ENCODE results near the gene CAT. TPM values are rescaled to one million over a fixed set of nuclear protein-coding genes. Genes with fewer than 3 reads are reported as not detected.

Gene CAT
- total and polyA plus RNA-seq, 8 donors = 24.9 to 122 (median 74.7) TPM

DNA sequence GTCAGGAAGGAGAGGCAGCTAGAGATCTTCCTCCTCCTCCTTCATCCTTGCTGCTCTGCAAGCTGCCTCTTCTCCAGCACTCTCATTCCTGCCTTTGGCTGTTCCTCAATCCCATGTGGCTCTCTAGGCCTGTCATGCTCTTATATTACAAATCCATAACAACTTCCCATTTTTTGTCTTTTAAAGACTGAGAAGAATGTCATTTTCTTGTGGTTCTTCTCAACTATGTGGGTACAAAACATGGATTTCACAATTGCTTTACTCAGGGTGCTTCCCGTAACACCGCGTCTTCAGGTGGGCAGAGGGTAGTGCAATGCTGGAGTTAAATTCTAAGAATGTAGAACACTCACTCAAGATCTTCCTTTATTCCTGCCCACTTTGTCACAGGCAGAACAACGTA lies 6.8 kb upstream of the CAT start:
- WGBS, 5 donors = 87 to 97% (median 91%) methylated on average over 4 of the region's 4 CpGs
- Histone ChIP-seq H3K36me3 (no peaks in the 10 kb centered on the region), H3K4me1 (peaks cover 0 to 6% (median 0%) of the 10 kb centered on the region in 4 donors), H3K4me3 (no peak overlapping the region), H3K9me3 (no peaks in the 10 kb centered on the region), H3K27me3 (no peaks in the 10 kb centered on the region), H3K27ac (no peak overlapping the region)
- DNase-seq = no peak
- TF ChIP-seq EP300 (IDR thresholded peaks at IDR 0.05) (no peak), POLR2A (IDR thresholded peaks at IDR 0.05) (no peak), POLR2AphosphoS5 (IDR thresholded peaks at IDR 0.05) (no peak)
- TF ChIP-seq, protein P1, sequence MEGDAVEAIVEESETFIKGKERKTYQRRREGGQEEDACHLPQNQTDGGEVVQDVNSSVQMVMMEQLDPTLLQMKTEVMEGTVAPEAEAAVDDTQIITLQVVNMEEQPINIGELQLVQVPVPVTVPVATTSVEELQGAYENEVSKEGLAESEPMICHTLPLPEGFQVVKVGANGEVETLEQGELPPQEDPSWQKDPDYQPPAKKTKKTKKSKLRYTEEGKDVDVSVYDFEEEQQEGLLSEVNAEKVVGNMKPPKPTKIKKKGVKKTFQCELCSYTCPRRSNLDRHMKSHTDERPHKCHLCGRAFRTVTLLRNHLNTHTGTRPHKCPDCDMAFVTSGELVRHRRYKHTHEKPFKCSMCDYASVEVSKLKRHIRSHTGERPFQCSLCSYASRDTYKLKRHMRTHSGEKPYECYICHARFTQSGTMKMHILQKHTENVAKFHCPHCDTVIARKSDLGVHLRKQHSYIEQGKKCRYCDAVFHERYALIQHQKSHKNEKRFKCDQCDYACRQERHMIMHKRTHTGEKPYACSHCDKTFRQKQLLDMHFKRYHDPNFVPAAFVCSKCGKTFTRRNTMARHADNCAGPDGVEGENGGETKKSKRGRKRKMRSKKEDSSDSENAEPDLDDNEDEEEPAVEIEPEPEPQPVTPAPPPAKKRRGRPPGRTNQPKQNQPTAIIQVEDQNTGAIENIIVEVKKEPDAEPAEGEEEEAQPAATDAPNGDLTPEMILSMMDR (IDR thresholded peaks at IDR 0.05) = no peak
- intact Hi-C loops (cut with DNase I; ENCODE audit: low total_unique reads) = loop anchor here (10.0 kb wide), 1 partner anchor 657 kb away; the partner anchor contains the start of gene FBXO3

DNA sequence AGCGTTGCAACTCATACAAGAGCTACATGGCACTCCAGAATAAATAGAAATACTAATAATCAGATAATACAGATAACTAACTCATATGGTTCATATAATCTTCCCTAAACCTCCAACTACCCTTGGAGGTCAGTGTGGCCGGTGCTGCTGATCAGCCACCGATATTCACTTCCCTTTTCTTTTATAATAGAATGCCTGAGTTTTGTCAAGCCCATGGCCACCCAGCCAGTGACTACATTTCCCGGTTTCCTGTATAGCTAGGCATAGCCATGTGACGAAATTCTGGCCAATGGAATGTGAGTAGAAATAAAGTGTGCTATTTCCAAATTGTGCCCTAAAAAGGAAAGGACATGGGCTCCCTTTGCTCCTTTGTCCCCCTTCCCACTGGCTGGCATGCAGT lies 5.9 kb upstream of the CAT start:
- intact Hi-C loops (cut with DNase I; ENCODE audit: low total_unique reads) = loop anchor here (10.0 kb wide), 1 partner anchor 658 kb away; the partner anchor contains the start of gene FBXO3
- WGBS, 5 donors = 70 to 86% (median 83%) methylated on average over 5 of the region's 5 CpGs
- no peaks in the 10 kb centered on the region for H3K27me3 ChIP-seq
- DNase-seq = no peak
- no peaks in the 10 kb centered on the region for H3K9me3 ChIP-seq
- no peak overlapping the region for H3K27ac ChIP-seq
- H3K4me1 ChIP-seq = peaks cover 1 to 10% (median 1%) of the 10 kb centered on the region in 4 donors
- TF ChIP-seq, protein P1 (IDR thresholded peaks at IDR 0.05) = no peak
- TF ChIP-seq EP300 (IDR thresholded peaks at IDR 0.05) (no peak), POLR2A (IDR thresholded peaks at IDR 0.05) (no peak), POLR2AphosphoS5 (IDR thresholded peaks at IDR 0.05) (no peak)
- no peaks in the 10 kb centered on the region for H3K36me3 ChIP-seq
- H3K4me3 ChIP-seq = no peak overlapping the region

DNA sequence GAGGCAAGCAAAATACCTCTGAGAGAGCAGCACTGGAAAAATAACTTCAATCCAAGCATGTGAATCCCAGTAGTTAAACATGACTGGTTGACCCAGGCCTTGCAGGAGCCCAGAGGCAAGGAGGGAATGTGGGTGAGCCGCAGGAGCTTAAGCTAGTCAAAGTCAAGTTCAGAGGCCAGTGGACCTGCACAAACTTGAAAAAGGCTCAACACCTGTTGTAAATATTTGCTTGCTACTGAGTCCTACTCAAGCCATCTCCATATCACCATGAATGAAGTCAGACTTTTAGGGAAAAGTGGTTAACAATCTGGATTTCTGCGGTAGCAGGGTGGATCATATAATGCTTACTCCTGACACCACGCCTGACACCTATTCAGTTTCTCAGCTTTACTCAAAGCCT lies 4.8 kb upstream of the CAT start:
- no peak for TF ChIP-seq EP300 (IDR thresholded peaks at IDR 0.05)
- peak; percentile 17 to 38 for DNase-seq
- intact Hi-C loops (cut with DNase I; ENCODE audit: low total_unique reads) = loop anchor here (10.0 kb wide), 1 partner anchor 659 kb away; the partner anchor contains the start of gene FBXO3
- 39 to 59% (median 49%) methylated on average over 3 of the region's 3 CpGs for WGBS, 5 donors
- H3K9me3 ChIP-seq = no peaks in the 10 kb centered on the region
- H3K4me1 ChIP-seq = peaks cover 5 to 16% (median 6%) of the 10 kb centered on the region in 4 donors
- H3K36me3 ChIP-seq = no peaks in the 10 kb centered on the region
- H3K27ac ChIP-seq = peak overlapping the region in 2 of 5 donors; percentile 16 to 38
- no peak overlapping the region for H3K4me3 ChIP-seq
- no peaks in the 10 kb centered on the region for H3K27me3 ChIP-seq

DNA sequence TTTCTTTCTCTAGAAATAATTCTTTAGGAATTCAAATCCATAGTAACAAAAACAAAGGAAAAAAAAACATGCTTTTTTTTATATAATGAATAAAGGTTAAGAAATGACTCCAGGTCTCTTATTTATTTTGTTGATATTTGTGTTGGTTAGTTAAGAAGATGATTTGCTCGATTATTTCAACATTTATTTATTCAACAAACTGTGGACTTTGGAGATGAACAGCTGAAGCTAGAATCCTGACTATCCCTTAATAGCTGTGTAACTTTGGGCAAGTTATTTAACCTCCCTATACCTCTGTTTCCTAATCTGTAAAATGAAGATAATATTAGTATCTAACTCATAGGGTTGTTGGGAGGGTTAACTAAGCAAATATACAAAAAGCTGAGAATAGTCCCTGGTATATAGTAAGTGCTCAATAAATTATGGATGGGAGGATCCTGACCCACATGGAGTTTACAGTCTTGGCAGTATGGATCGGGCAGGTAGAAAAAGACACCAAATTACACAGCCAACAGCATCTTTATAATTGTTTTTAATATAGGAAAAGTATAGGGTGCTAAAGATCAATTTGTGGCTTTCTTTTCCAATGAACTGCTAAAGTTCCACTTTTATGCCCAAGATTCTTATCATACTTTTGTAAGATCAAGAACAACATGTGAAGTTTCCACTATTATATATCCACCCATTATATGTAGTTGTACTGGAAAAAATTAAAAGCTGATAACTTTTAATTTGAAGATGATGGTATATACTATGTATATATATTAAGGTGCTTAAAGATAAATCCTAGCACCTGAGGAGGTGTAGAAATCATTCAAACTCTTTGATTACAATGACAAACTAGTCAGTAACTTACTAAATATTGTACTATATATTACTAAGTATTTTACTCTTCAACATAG lies 1.3 kb upstream of the CAT start:
- 73 to 86% (median 78%) methylated on average over 2 of the region's 2 CpGs for WGBS, 5 donors
- no peak for DNase-seq
- TF ChIP-seq POLR2A (IDR thresholded peaks at IDR 0.05) (no peak), POLR2AphosphoS5 (IDR thresholded peaks at IDR 0.05) (no peak), EP300 (IDR thresholded peaks at IDR 0.05) (no peak)
- TF ChIP-seq, protein P1 (IDR thresholded peaks at IDR 0.05) = no peak
- peak overlapping the region; percentile 82 to 90 (median 84) for H3K4me3 ChIP-seq
- H3K4me1 ChIP-seq = peaks cover 14 to 36% (median 30%) of the 10 kb centered on the region in 4 donors
- intact Hi-C loops (cut with DNase I; ENCODE audit: low total_unique reads) = loop anchor here (10.0 kb wide), 1 partner anchor 663 kb away; the partner anchor contains the start of gene FBXO3
- no peaks in the 10 kb centered on the region for H3K27me3 ChIP-seq
- no peaks in the 10 kb centered on the region for H3K36me3 ChIP-seq
- peak overlapping the region in 3 of 5 donors; percentile 93 to 96 (median 95) for H3K27ac ChIP-seq
- H3K9me3 ChIP-seq = no peaks in the 10 kb centered on the region
